ENCODE data around the gene PCSK1N.

Gene PCSK1N

DNA sequence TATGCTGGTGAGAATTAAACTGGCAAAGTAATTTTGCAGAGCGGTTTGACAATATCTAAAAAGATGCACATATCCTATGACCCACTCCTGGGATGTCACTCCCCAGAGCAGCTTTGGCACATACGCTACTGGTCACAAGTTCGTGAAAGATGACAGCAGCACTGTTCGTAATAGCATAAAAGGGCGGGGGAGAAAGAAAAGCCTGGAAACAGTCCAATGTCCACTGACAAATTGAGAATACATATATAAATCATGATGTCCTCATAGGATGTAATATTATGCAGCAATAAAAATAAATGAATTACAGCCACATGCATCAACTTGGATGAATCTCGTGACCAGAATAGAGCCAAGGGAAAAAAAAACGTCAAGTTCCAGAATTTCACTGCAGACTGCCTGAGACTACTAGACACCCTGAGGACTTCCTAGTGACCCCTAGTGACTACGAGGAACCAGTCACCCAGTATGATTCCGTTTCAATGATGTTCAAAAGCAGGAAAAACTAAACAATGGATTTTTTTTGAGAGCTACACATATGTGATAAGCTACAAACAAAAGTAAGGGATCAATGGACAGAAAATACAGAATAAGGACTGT lies 1.8 kb downstream of the PCSK1N start:
- Histone ChIP-seq H3K36me3 (ENCODE audit: low read length) (no peaks in the 10 kb centered on the region), H3K79me2 (ENCODE audit: insufficient read depth, low read length) (no peaks in the 10 kb centered on the region), H3K4me2 (ENCODE audit: low read depth, low read length, poor library complexity, severe bottlenecking) (no peak overlapping the region), H4K20me1 (ENCODE audit: low read depth, low read length) (no peaks in the 10 kb centered on the region), H3K9ac (ENCODE audit: low read length) (no peak overlapping the region), H3K27me3 (ENCODE audit: low read length) (no peaks in the 10 kb centered on the region), H3K9me2 (replicated peaks; ENCODE audit: insufficient read depth, low read length) (no peaks in the 10 kb centered on the region), H3K4me3 (ENCODE audit: insufficient read depth, low read length, poor library complexity, severe bottlenecking) (no peak overlapping the region), H2AFZ (ENCODE audit: low read depth, low read length, severe bottlenecking) (no peak overlapping the region), H3K27ac (ENCODE audit: low read depth, low read length) (no peak overlapping the region), H3K9me3 (ENCODE audit: insufficient read depth, low read length) (no peaks in the 10 kb centered on the region), H3F3A (ENCODE audit: insufficient read depth) (no peaks in the 10 kb centered on the region)
- TF ChIP-seq EZH2phosphoT487 (conservative IDR thresholded peaks at IDR 0.05; ENCODE audit: low read length) (no peak), CTCF (IDR thresholded peaks at IDR 0.05; ENCODE audit: insufficient read depth, low read length, poor library complexity, severe bottlenecking) (no peak)

GRCh38 chrX:48831909-48832291 lies 3.5 kb downstream of the PCSK1N start:
- Histone ChIP-seq H3K36me3 (ENCODE audit: low read length) (no peaks in the 10 kb centered on the region), H3K9me3 (ENCODE audit: insufficient read depth, low read length) (no peaks in the 10 kb centered on the region), H3K9ac (ENCODE audit: low read length) (no peak overlapping the region), H3K4me2 (ENCODE audit: low read depth, low read length, poor library complexity, severe bottlenecking) (no peak overlapping the region), H3K27ac (ENCODE audit: low read depth, low read length) (no peak overlapping the region), H4K20me1 (ENCODE audit: low read depth, low read length) (no peaks in the 10 kb centered on the region), H3K79me2 (ENCODE audit: insufficient read depth, low read length) (no peaks in the 10 kb centered on the region), H2AFZ (ENCODE audit: low read depth, low read length, severe bottlenecking) (no peak overlapping the region), H3K4me3 (ENCODE audit: insufficient read depth, low read length, poor library complexity, severe bottlenecking) (no peak overlapping the region), H3F3A (ENCODE audit: insufficient read depth) (no peaks in the 10 kb centered on the region), H3K9me2 (replicated peaks; ENCODE audit: insufficient read depth, low read length) (no peaks in the 10 kb centered on the region), H3K27me3 (ENCODE audit: low read length) (no peaks in the 10 kb centered on the region)
- TF ChIP-seq EZH2phosphoT487 (conservative IDR thresholded peaks at IDR 0.05; ENCODE audit: low read length) (no peak), CTCF (IDR thresholded peaks at IDR 0.05; ENCODE audit: insufficient read depth, low read length, poor library complexity, severe bottlenecking) (no peak)

DNA sequence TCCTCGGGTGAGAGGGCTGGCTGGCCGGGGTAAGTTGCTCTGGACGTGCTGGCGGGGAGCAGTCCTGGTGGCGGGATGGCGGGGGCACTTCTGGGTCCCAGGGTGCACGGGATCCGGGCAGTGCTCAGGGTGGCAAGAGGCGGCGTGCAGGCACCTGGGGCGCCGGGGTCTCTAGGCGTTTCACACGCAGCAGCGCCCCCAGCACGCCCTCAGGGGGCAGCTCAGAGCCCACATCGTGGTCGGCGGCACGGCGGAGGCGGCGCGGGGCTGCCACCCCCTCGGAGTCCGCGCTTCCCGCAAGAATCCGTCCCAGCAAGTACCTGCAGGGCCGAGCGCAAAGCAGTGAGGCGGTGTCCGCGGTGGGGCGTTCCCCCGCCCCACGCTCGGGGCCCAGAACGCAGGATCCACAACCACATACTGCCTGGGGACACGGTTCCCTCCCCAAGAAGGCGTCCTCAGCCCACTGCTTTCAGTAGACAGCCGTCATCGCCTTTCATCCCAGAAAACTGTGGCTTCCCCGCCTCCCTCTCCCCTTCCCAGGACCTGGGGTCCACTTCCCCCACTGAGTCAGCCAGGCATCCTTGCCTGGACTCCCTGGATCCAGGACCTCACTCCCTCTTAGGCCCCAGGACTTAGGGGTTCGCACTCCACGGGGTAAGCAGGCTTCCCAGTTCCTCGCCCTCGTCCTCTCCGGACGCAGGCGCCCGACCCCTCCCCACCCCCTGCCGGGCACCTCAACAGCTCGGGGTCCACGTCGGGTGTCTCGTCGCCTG lies 4.1 kb downstream of the PCSK1N start:
- Histone ChIP-seq H3K36me3 (ENCODE audit: low read length) (no peaks in the 10 kb centered on the region), H3K9me2 (replicated peaks; ENCODE audit: insufficient read depth, low read length) (no peaks in the 10 kb centered on the region), H3K4me3 (ENCODE audit: insufficient read depth, low read length, poor library complexity, severe bottlenecking) (no peak overlapping the region), H3K4me2 (ENCODE audit: low read depth, low read length, poor library complexity, severe bottlenecking) (no peak overlapping the region), H3K27ac (ENCODE audit: low read depth, low read length) (no peak overlapping the region), H2AFZ (ENCODE audit: low read depth, low read length, severe bottlenecking) (no peak overlapping the region), H3F3A (ENCODE audit: insufficient read depth) (no peaks in the 10 kb centered on the region), H4K20me1 (ENCODE audit: low read depth, low read length) (no peaks in the 10 kb centered on the region), H3K9ac (ENCODE audit: low read length) (no peak overlapping the region), H3K27me3 (ENCODE audit: low read length) (no peaks in the 10 kb centered on the region), H3K9me3 (ENCODE audit: insufficient read depth, low read length) (no peaks in the 10 kb centered on the region), H3K79me2 (ENCODE audit: insufficient read depth, low read length) (no peaks in the 10 kb centered on the region)
- TF ChIP-seq EZH2phosphoT487 (conservative IDR thresholded peaks at IDR 0.05; ENCODE audit: low read length) (no peak), CTCF (IDR thresholded peaks at IDR 0.05; ENCODE audit: insufficient read depth, low read length, poor library complexity, severe bottlenecking) (no peak)

Measured in SU-DHL-6 (cell line).